Lung microvascular endothelial cell (primary cell): ENCODE data around the gene MAMDC2. TPM values are rescaled to one million over a fixed set of nuclear protein-coding genes. Genes with fewer than 3 reads are reported as not detected.
A peak's percentile ranks its signal among the peaks of the same experiment; 100 is the strongest.

Source experiments
- DNase-seq, 2 donors: peaks; one replicate each; pipeline versions ENCODE4 v3.0.0 to v3.0.0-alpha.2; 2010; ENCODE audit warnings: low read depth in 2 of 2
- total RNA-seq: library from RNA; depleted of rRNA; stranded (reverse); fragments of >200 nt; gene quantifications from 2 replicates; pipeline ENCODE4 v1.2.1, GENCODE V29; 2014

The MAMDC2 gene
- total RNA-seq = 0.79 and 2.6 TPM in 2 replicates

GRCh38 chr9:70043689-70044489 is at the start of gene MAMDC2:
Gene MAMDC2 (plus strand): TSS chr9:70043848. CDS start chr9:70044198, 350 bp downstream.
- DNase-seq = peak; percentile 11 to 59

- DNase-seq = no peak
Measured at GRCh38 chr9:69995846-69996245, 47.8 kb upstream of the MAMDC2 start.

- DNase-seq = no peak
Measured at GRCh38 chr9:69996967-69997366, 46.7 kb upstream of the MAMDC2 start.

- no peak for DNase-seq
Measured at GRCh38 chr9:69997524-69997923, 46.1 kb upstream of the MAMDC2 start.

GRCh38 chr9:69999315-69999714 is 44.3 kb upstream of the MAMDC2 start:
- no peak for DNase-seq

GRCh38 chr9:70000469-70000868 is 43.2 kb upstream of the MAMDC2 start:
- no peak for DNase-seq

- peak in 1 of 2 donors; percentile 47 for DNase-seq
Measured at GRCh38 chr9:70003901-70004714, 39.5 kb upstream of the MAMDC2 start.

- DNase-seq = no peak
Measured at GRCh38 chr9:70006306-70006705, 37.3 kb upstream of the MAMDC2 start.

- DNase-seq = no peak
Measured at GRCh38 chr9:70007831-70008230, 35.8 kb upstream of the MAMDC2 start.

- DNase-seq = no peak
Measured at GRCh38 chr9:70010015-70010414, 33.6 kb upstream of the MAMDC2 start.

GRCh38 chr9:70011366-70011765 is 32.3 kb upstream of the MAMDC2 start:
- no peak for DNase-seq

GRCh38 chr9:70012569-70012968 is 31.1 kb upstream of the MAMDC2 start:
- no peak for DNase-seq

- peak; percentile 6 to 39 for DNase-seq
Measured at GRCh38 chr9:70013598-70014196, 30.0 kb upstream of the MAMDC2 start.

- DNase-seq = no peak
Measured at GRCh38 chr9:70015099-70015498, 28.5 kb upstream of the MAMDC2 start.

- no peak for DNase-seq
Measured at GRCh38 chr9:70020217-70020616, 23.4 kb upstream of the MAMDC2 start.

- DNase-seq = peak; percentile 7 to 89
Measured at GRCh38 chr9:70020991-70021571, 22.6 kb upstream of the MAMDC2 start.

GRCh38 chr9:70028287-70028686 is 15.4 kb upstream of the MAMDC2 start:
- no peak for DNase-seq

GRCh38 chr9:70030156-70030555 is 13.5 kb upstream of the MAMDC2 start:
- peak; percentile 19 to 67 for DNase-seq

GRCh38 chr9:70031141-70031545 is 12.5 kb upstream of the MAMDC2 start:
- peak in 1 of 2 donors; percentile 66 for DNase-seq

- DNase-seq = peak in 1 of 2 donors; percentile 34
Measured at GRCh38 chr9:70034271-70034711, 9.4 kb upstream of the MAMDC2 start.

GRCh38 chr9:70035691-70036090 is 8.0 kb upstream of the MAMDC2 start:
- DNase-seq = no peak

- no peak for DNase-seq
Measured at GRCh38 chr9:70036641-70037040, 7.0 kb upstream of the MAMDC2 start.
